LHCN-M2 (cell line): Measurements from ENCODE around the gene PLXNA4. TPM values are rescaled to one million over a fixed set of nuclear protein-coding genes. Genes with fewer than 3 reads are reported as not detected.

Experiments
- DNase-seq: peaks from one replicate; pipeline ENCODE4 v3.0.0-alpha.2; 2012; ENCODE audit warnings: low read depth
- total RNA-seq: library from RNA; depleted of rRNA; stranded (reverse); fragments of >200 nt; gene quantifications from 2 replicates; pipeline ENCODE4 v1.2.3, GENCODE V29; 2014

The PLXNA4 gene
- total RNA-seq, 1 experiment from 2014 or later, result not detected

DNA sequence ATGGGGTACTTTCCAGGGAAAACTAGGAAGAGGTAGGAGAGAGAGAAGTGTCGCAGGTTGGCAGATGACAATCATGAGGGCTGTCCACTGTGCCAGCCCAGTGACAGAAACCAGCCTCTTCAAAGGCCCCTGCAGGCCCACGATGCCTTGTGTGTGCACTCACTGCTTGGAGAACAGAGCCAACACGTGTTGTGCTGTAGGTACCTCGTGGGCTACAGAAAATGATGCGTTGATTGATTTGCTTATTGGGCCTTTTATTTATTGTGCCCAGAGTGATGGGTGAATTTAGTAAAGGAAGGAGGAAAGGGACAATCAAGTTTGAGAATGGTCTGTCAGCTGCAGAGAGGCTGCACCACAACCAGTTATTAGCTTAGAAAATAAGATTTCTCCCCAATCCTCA lies 215.1 kb downstream of the PLXNA4 start:
- DNase-seq, result no peak

- DNase-seq, result no peak
Observed at GRCh38 chr7:132359743-132360142, 216.5 kb downstream of the PLXNA4 start.

DNA sequence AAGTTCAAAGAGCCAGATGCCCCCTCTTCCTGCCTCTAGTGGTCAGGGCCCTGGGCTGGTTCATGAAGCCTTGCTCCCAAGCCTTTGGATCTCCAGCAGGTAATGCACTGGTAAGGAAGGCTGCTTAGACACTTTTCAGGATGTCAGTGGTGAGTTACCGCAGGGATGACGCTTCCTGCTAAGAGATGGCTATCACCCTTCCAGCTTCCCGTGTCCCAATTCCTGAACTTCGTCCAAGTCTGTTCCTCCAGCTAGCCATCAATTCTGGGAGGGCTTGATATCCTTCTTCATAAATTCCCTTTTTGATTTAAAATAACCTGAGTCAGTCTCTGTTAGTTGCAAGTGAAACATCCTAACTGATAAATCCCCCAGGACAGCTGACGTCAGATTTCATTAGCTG lies 221.2 kb downstream of the PLXNA4 start:
- DNase-seq, result no peak

- DNase-seq, result no peak
Observed at GRCh38 chr7:132354527-132354926, 221.7 kb downstream of the PLXNA4 start.

GRCh38 chr7:132353936-132354335 lies 222.3 kb downstream of the PLXNA4 start:
- no peak for DNase-seq

DNA sequence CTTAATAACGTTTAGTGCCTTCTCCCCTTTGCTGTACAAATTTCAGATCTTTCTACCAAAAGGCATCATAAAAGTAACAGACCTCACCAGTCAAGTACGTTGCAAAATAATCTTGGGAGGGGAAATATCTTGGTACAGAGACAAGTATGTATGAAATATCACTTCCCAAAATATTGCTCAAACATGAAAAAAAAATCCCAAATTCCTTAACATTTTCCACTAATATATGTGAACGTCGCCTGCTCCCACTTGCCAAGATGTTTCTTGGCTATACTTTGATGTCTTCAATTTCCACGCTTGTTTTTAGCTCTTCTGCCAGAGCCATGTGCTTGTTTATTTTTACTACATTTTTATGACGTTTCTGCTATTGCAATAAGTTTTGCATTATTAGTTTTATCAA lies 223.5 kb downstream of the PLXNA4 start:
- DNase-seq, result no peak

- no peak for DNase-seq
Observed at GRCh38 chr7:132351954-132352499, 224.2 kb downstream of the PLXNA4 start.

DNA sequence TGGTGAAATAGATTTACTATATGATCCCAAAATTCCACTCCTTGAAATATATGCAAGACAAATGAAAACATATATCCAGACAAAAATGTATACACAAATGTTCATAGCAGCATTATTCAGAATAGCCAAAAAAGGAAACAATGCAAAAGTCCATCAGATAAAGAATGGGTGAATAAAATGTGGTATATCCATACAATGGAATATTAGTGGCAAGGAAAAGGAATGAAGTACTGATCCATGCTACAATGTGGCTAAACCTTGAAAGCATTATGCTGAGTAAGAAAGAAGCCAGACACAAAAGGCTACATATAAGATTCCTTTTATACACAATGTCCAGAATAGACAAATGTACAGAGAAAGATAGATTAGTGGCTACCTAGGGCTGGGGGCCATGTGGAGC lies 225.5 kb downstream of the PLXNA4 start:
- DNase-seq, result no peak

DNA sequence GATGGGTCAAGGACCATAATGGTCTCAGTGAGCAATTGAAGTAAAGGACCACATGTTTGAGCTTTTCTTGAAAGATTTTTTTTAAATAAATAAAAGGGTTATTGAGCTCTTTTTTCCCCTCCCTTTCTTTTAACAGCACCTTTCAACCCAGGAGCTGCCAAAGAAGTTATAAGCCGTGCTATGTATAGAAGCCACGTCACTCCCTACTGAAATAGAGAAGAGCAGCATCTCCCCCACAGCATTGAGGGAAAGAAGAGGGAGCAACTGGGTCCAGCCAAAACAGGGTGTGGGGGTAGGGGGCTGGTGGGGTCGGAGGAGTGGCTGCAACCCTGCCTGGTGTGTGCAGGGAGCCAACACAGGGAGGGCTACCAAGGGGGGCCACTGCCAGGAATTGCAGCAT lies 227.2 kb downstream of the PLXNA4 start:
- DNase-seq, result no peak

GRCh38 chr7:132348341-132348740 lies 227.9 kb downstream of the PLXNA4 start:
- DNase-seq, result no peak

DNA sequence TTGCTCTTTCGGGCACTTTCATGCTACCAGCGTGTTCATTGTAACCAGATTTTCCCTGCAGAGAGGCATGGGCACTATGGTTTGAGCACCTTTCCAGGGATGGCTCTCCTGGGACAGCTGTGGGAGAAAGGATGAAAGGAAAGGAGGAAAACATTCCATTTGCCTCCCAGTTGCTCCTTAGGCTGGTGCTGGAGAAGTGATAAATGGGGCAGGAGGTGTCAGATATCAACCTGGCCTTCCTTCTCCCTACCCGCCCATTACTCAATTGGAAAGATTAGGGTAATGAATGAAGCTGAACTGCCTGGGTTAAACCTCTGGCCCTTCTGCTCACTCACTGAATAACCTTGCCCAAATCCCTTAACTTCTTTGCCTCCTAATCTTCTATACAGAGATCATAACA lies 228.4 kb downstream of the PLXNA4 start:
- DNase-seq, result no peak

DNA sequence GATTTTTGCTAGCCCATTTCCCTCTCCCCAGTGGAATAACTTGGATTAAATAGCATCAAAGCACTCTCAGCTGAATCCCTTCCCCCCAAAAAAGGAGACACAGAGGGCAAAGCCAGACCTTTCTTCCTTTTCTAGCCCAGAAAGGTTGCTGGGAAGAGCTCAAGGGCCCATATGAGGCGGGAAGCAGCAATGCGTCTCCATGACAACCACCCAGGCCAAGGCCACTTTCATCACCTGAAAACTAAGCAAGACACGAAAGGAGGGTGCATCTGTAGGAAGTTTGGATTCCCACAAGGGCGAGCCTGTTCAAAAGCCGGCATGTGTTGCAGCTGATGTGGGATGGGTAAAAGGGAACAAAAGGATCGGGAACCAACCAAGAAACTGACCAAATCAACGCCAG lies 229.1 kb downstream of the PLXNA4 start:
- no peak for DNase-seq

DNA sequence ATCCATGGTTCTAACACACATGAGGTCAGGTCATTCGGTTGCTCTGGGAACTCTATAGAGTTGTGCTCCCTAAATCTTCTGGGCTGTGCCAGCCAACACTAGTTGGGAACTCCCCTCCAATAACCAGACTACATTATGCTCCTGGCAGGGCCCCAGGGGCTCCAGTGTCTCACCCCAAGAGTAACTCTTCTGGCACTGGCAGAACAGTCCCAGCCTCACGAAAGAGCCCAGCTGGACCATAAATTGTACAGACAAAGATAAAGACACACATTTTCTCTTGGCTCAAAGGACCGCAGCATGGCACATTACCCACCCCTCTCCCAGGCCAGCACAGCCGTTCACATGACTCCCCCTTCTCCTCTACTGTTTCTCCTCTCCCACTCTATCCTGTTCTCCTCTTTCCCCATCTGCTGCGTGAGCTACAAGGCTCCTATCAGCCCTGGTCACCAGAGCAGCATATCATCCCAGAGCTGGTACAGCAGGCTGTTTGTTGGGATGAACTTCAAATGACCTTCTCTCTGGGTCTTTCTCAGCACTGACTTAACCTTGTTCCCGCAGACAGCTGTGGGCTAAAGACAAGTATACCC lies 230.6 kb downstream of the PLXNA4 start:
- DNase-seq, result no peak

DNA sequence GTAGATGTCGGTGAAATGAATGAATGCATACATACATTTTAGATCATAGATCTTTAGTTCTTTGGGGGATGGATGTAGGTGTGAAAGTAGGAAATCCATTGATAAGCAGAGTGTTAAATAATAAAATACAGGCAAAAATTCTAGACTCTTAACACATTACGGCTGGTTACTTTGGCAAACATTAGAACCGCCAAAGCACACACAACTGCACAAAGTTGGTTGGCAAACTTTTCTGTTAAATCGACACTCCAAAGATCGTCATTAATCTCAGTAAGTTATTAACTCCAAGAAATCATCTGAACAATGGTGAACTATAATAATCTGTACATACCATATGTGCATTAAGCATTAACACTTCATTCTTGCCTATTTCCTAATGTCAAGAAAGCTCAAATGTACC lies 231.2 kb downstream of the PLXNA4 start:
- no peak for DNase-seq

DNA sequence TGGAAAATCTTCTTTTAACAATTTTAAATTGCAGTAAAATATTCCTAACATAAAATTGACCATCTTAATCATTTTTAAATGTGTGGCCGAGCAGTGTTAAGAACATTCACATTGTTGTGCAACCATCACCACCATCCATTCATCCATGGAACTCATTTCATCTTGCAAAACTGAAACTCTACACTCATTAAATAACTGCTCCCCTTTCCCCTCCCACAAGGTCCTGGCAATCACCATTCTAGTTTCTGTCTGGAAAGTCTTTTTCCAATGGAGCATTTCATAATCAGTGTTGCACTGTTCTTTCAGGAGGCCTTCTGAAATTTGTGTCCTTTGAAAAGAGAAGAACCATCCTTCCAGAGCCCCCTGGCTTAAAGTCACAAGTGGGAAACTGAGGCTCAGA lies 233.1 kb downstream of the PLXNA4 start:
- no peak for DNase-seq

- DNase-seq, result no peak
Observed at GRCh38 chr7:132337450-132338080, 238.7 kb downstream of the PLXNA4 start.

DNA sequence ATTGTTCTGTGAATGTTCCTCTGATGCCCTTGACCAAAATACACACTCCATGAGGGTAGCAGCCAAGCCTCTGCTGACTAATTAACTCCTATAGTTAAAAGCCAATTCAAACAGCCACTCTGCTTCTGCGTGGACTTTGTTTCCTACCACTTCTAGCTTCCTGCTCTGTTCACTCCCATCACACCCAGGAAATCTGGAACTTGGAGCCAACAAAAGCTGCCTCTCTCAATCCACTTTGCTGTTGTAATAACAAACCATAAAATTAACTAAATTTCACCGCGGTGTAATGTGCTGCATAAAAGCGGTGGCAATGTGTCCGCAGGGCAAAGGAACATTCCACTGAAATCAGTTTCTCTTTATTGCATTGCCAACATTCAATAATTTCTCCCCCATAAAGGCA lies 239.5 kb downstream of the PLXNA4 start:
- no peak for DNase-seq

- DNase-seq, result no peak
Observed at GRCh38 chr7:132333301-132333700, 243.0 kb downstream of the PLXNA4 start.

- no peak for DNase-seq
Observed at GRCh38 chr7:132328760-132329159, 247.5 kb downstream of the PLXNA4 start.

- no peak for DNase-seq
Observed at GRCh38 chr7:132328047-132328620, 248.1 kb downstream of the PLXNA4 start.

- no peak for DNase-seq
Observed at GRCh38 chr7:132326878-132327589, 249.2 kb downstream of the PLXNA4 start.

- no peak for DNase-seq
Observed at GRCh38 chr7:132322970-132323369, 253.3 kb downstream of the PLXNA4 start.

DNA sequence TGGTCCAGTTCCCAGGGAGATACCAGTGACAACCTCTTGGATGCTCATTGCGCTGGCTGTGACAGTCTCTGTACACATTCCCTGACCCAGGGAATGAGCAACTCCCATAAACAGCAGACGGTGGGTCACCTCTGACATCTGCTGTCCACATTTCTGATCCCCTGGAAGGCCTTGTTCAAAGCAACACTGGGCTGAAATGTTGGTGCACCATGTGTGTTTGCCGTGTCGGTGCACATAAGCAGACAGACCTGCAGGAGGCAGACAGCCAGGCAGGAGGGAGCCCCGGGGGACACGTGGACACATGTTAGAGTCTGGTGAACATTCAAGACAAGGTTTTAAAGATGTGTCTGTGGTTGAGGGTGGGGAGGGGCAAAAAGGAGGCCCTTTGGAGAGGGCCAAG lies 254.9 kb downstream of the PLXNA4 start:
- no peak for DNase-seq
